ENCODE results near the gene FOXO3.
"Not testable (repeated sequence)": the region's sequence is repeated elsewhere in the genome, so short reads cannot be mapped to it uniquely, and the experiment has no call there.

FOXO3 gene

GRCh38 chr6:108560463-108561308, at the start of gene FOXO3:
Gene FOXO3, plus strand, starts transcription at chr6:108560917. Its CDS starts 292 bp downstream, at chr6:108561209.
- no peak for FAIRE-seq
- DNase-seq (ENCODE audit: low spot score): peak; percentile 81

DNA sequence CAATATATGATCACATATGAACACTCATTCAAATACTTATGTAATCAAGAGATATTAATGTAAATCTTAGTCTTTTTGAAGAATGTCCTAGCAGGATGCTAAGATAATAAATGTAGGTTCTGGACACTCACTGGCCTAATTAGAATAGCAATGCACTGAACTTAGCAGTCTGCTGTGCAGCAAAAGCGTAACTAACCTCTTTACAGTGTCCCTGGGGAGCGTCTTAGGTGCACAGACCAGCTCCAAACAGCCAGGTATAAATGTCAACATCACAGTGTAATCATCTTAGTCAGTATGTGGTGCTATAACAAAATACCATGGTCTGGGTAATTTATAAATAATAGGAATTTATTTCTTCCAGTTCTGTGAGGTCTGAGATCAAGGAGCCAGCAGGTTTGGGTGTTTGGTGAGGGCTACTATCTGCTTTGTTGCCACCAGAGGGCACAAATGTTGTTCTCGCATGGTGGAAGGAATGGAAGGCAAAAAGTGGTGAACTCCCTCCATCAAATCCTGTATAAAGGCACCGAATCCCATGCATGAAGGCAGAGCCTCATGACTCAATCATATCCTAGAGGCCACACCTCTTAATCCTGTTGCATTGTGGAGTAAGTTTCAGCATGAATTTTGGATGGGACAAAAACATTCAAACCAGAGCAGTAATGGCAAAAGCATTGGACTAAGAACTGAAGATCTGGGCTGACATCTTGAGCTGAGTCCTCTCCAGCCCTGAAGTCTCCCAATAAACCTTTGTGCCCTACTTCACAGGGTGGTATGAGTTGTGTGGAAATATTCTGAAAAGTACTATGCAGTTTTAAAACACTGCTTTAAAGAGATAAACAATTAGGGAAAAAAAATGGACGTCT, 41.8 kb upstream of the FOXO3 start:
- FAIRE-seq: no peak
- peak; percentile 29 for DNase-seq (ENCODE audit: low spot score)

DNA sequence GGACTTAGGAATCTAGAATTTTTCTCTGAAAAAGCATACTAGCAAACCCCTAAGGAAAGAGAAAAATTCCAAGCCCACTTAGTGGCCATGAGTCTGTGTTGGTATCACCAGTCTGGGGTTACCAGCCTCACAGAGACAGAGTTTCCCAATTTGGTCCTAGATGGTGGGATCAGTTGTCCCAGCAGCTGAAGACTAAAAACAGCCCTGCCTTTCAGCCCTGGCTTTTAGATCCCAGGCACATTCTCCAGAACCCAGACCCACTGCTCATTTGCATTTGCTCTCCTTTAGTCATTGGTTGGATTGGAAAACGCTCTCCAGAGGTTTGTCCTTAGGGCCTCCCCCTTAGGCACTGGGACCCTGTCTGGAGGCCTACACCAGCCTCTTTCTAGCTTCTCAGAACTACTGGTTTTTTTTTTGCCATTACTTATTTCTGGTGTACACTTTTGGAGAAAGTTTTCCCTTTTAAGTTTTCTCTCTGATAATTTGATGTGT, 39.1 kb upstream of the FOXO3 start:
- DNase-seq (ENCODE audit: low spot score) (no peak), FAIRE-seq (no peak)

GRCh38 chr6:108523697-108524096, 37.0 kb upstream of the FOXO3 start:
- DNase-seq (ENCODE audit: low spot score) (no peak), FAIRE-seq (no peak)

GRCh38 chr6:108524528-108525248, 36.0 kb upstream of the FOXO3 start:
- no peak for FAIRE-seq
- DNase-seq (ENCODE audit: low spot score): no peak

DNA sequence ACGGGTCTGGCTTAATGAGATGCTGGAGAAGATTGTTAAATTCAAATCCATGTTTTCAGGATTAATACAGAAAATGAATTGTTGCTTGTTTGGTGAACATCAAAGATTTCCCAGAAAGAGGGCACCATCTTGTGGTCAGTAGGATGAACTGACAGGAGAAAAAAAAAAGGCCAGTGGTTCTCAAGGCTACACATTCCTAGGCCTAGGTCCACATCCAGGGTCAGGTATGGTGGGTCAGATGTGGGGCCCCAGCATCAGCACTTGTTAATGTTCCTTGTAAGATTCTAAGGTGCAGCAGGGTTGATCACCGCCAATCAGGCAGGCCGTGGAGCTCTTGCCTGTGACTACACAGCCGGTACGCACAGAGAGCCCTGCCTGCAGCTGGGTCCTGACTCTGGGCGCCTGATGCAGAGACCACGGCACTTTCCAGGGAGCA, 34.0 kb upstream of the FOXO3 start:
- no peak for FAIRE-seq
- peak; percentile 32 for DNase-seq (ENCODE audit: low spot score)

DNA sequence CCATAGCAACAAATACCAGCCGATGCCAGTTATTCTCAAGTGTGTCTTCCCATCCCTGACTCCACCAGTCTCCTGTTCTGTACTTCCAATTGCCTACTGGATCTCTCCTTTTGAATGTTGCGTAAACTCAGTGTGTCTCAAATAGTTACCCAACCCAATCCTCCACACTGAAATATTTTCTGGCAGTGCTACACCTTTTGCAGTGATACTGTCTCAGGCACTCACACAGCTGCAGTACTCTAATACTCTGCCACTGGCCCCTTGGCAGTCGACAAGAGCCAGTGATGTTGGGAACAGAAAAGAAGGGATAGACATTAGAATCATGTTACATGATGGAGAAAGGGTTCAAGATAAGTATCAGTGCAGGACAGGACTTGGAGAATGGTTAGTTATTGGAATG, 31.8 kb upstream of the FOXO3 start:
- FAIRE-seq (no peak), DNase-seq (ENCODE audit: low spot score) (no peak)

GRCh38 chr6:108531332-108531731, 29.4 kb upstream of the FOXO3 start:
- no peak for DNase-seq (ENCODE audit: low spot score)
- FAIRE-seq: no peak

DNA sequence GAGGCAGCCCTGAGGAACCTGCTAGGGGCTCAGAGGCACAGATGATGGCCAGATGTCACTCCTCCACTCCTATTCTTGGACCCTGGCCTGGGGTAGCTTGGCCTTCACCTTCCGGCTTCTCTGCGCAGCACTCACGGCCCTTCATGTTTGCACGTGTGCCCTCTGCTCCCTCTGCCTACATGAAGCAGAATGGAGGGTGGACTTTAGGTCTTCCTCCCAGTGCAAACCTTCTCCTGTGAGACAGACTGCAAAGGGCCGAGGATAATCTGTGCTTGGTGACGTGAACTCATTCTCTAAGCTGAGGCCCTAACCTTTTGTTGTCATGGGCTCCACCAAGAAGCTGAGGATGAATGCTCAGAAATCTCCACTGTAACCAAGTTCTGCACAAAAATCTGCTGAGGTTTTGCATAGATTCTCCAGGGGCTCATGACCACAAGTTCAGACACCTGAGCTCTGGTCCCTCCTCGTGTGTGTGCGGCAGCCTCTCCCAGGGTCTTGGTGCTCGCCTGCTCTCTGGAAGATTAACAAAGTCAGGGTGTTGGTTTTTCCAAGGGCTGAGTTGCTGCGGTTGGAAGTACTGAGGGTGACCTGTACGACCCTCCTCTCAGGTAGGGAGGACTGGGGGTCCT, 25.5 kb upstream of the FOXO3 start:
- FAIRE-seq (no peak), DNase-seq (ENCODE audit: low spot score) (no peak)

- DNase-seq (ENCODE audit: low spot score); FAIRE-seq: not testable (repeated sequence)
These were observed 24.7 kb upstream of the FOXO3 start for GRCh38 chr6:108535920-108536535.

GRCh38 chr6:108541843-108542759, 18.6 kb upstream of the FOXO3 start:
- DNase-seq (ENCODE audit: low spot score) (peak; percentile 56), FAIRE-seq (no peak)

GRCh38 chr6:108543175-108543940, 17.4 kb upstream of the FOXO3 start:
- DNase-seq (ENCODE audit: low spot score) (no peak), FAIRE-seq (no peak)

- DNase-seq (ENCODE audit: low spot score) (no peak), FAIRE-seq (no peak)
These were observed 16.1 kb upstream of the FOXO3 start for GRCh38 chr6:108544606-108545005.

DNA sequence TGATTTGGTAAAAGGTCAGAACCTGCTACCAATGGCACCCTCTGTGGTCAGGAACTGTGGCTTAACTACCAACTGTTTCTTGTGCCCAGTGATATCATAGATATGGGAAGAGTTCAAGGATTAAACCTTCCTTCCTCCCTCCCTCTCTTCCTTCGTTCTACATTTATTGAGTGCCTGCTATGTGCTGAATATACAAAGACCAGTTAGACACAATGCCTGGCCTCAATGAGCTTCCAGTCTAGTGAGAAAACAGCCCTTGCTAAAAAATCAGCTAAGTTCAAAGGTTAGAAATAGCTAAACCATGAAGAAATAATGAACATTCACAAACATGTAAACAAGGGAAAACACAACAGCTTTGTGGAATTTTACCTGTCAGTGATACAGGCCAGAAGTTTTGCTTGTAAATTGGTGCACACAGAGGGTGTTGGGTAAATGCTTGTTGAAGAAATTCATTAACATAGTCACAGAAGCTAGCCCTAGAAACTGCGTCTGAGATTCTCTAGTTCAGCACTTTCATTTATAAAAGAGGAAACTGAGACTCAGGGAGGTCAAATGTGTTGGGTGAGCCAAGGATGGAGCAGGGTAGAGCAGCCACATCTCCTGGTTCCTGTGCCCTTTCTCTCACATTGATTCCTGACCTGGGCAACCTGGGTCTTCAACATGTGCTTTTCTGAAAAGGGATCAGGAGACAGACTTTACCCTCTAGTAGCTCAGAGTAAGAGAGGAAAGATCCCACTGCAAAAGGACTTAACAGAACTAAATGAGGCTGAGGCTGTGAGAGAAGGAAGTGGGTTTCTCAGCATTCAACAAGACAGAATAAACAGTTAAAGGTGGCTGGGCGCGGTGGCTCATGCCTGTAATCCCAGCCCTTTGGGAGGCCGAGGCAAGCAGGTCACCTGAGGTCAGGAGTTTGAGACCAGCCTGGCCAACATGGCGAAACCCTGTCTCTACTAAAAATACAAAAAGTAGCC, 14.4 kb upstream of the FOXO3 start:
- DNase-seq (ENCODE audit: low spot score): no peak
- FAIRE-seq: no peak

GRCh38 chr6:108549241-108549640, 11.5 kb upstream of the FOXO3 start:
- no peak for DNase-seq (ENCODE audit: low spot score)
- no peak for FAIRE-seq

DNA sequence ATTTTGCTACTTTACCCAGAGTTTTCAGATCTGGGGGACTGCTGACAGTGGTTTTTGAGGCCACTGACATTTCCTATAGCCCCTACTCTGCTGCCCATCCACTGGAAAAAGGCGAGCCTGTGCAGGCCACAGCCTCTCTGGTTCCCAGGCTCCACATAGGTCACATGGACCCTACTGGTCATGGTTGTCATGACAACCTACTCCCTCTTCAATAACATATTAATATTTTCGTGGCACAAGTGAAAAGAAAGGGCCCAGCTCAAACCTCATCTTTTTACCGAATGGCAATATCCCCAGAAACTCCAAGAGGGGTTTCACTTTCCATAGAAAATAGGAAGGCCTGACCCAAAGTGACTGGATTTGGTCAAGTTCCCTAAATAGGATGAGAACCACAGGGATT, 11.0 kb upstream of the FOXO3 start:
- DNase-seq (ENCODE audit: low spot score) (no peak), FAIRE-seq (no peak)

DNA sequence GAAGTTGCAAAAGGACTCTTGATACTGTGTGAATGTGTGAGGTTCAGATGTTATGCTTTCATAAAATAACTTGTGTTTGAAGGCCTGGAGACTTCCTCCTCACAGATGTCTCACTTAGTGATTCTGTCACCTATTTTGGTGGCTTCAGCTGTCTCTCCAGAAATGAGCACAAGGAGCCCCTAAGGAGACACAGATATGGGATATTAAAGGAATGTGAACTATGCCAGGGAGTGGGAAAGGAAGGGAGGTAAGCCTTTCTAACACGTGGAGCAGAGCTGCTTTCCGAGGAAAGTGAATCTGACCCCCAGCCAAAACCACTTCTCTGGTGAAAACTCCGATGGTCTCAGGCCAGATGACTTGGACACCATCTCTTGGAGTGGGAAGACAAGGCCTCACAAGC, 10.5 kb upstream of the FOXO3 start:
- no peak for DNase-seq (ENCODE audit: low spot score)

More for the DNA sequence above, 10.5 kb upstream of the FOXO3 start:
- FAIRE-seq: no peak

Measured in urothelium cell line (cell line).